ENCODE measurements around the gene LRRC25. TPM values are rescaled to one million over a fixed set of nuclear protein-coding genes. Genes with fewer than 3 reads are reported as not detected.

The LRRC25 gene
- total RNA-seq, 1 experiment from 2014 or later: 0.12 TPM

DNA sequence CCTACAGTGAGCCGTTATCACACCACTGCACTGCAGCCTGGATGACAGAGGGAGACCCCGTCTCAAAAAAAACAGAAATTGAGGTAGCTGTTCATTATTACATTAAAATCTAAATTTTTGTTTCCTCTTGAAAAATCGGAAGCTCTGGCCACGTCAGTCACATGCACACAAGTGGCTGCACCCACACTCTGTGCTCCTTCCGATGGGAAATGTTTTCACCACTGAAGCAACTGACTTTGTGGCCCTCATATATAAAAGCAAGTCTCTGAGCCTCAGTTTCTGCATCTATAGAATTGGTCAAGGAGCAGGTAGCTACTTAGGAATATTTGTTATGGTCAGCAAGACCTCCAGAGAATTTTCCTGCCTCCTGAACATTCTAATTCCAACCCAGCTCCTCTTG is 4.5 kb downstream of the LRRC25 start (continued):
- TF ChIP-seq ZFX (IDR thresholded peaks at IDR 0.05) (no peak), CBX3 (IDR thresholded peaks at IDR 0.05; ENCODE audit: low read depth) (no peak), FOSL1 (IDR thresholded peaks at IDR 0.05; ENCODE audit: low read depth) (no peak), POLR2A (IDR thresholded peaks at IDR 0.05; ENCODE audit: borderline replicate concordance, extremely low read depth, insufficient read depth, insufficient read length) (no peak), EZH2 (IDR thresholded peaks at IDR 0.05) (no peak), YY1 (IDR thresholded peaks at IDR 0.05; ENCODE audit: extremely low read depth, insufficient replicate concordance, low read depth, low read length) (no peak)
- TF ChIP-seq, protein P1, sequence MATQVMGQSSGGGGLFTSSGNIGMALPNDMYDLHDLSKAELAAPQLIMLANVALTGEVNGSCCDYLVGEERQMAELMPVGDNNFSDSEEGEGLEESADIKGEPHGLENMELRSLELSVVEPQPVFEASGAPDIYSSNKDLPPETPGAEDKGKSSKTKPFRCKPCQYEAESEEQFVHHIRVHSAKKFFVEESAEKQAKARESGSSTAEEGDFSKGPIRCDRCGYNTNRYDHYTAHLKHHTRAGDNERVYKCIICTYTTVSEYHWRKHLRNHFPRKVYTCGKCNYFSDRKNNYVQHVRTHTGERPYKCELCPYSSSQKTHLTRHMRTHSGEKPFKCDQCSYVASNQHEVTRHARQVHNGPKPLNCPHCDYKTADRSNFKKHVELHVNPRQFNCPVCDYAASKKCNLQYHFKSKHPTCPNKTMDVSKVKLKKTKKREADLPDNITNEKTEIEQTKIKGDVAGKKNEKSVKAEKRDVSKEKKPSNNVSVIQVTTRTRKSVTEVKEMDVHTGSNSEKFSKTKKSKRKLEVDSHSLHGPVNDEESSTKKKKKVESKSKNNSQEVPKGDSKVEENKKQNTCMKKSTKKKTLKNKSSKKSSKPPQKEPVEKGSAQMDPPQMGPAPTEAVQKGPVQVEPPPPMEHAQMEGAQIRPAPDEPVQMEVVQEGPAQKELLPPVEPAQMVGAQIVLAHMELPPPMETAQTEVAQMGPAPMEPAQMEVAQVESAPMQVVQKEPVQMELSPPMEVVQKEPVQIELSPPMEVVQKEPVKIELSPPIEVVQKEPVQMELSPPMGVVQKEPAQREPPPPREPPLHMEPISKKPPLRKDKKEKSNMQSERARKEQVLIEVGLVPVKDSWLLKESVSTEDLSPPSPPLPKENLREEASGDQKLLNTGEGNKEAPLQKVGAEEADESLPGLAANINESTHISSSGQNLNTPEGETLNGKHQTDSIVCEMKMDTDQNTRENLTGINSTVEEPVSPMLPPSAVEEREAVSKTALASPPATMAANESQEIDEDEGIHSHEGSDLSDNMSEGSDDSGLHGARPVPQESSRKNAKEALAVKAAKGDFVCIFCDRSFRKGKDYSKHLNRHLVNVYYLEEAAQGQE (IDR thresholded peaks at IDR 0.05; ENCODE audit: low read depth): no peak

DNA sequence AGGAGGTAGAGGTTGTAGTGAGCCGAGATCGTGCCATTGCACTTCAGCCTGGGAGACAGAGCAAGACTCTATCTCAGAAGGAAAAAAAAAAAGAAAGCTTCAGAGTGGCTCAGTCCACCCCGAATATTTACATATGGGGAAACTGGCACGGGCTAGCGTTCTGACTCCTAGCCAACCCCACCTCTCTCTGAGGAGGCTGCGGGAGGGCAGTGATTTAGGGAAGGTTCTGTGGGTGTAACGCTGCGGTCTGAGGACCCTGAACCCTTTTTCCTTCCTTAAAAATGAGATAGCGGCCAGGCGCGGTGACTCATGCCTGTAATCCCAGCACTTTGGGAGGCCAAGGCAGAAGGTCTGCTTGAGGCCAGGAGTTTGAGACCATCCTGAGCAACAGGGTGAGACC is 5.0 kb downstream of the LRRC25 start:
- ChIA-PET CTCF (interaction anchor here (0.8 to 1.3 kb wide), 2 partner anchors 19 to 42 kb away, joined by 3 read pairs; no protein-coding TSS in a partner anchor), RAD21 (ENCODE audit: low non-redundant PET in 1 of 2, low total read pairs in 2 of 2, uncharacterized antibody in 2 of 2, unreplicated experiment in 2 of 2) (no interaction called here), POLR2A (interaction anchor here (5.7 kb wide), 1 partner anchor 12 kb away, joined by 46 read pairs; no protein-coding TSS in a partner anchor)
- Histone ChIP-seq H2AFZ (ENCODE audit: low read depth, low read length, poor library complexity, severe bottlenecking) (no peak overlapping the region), H4K20me1 (ENCODE audit: insufficient read depth) (no peaks in the 10 kb centered on the region), H3K9me3 (ENCODE audit: control insufficient read depth in 1 of 2, insufficient read depth in 1 of 2, low read depth in 1 of 2, low read length in 2 of 2) (no peaks in the 10 kb centered on the region), H3K4me1 (ENCODE audit: control insufficient read depth in 1 of 2, insufficient read depth in 2 of 2, low read length in 2 of 2) (peaks cover 12 to 41% of the 10 kb centered on the region in 2 experiments; a peak in 3 of 4 replicates), H3K4me3 (replicated peaks in 1 of 2; ENCODE audit: low read depth in 1 of 2, low read length in 2 of 2) (no peak overlapping the region), H3K27ac (ENCODE audit: low read depth, low read length) (no peak overlapping the region), H3K4me2 (ENCODE audit: low read length) (no peak overlapping the region), H3K9me2 (ENCODE audit: insufficient read depth) (no peaks in the 10 kb centered on the region), H3K79me2 (ENCODE audit: insufficient read depth, low read length) (peaks cover 2% of the 10 kb centered on the region), H3K27me3 (ENCODE audit: insufficient read depth, low read length) (no peaks in the 10 kb centered on the region), H3K9ac (ENCODE audit: low read length) (no peak overlapping the region), H3K36me3 (ENCODE audit: control insufficient read depth in 1 of 2, insufficient read depth in 2 of 2, low read length in 2 of 2) (peaks cover 0 to 6% of the 10 kb centered on the region in 2 experiments; a peak in 1 of 4 replicates)
- TF ChIP-seq EZH2phosphoT487 (IDR thresholded peaks at IDR 0.05; ENCODE audit: borderline replicate concordance): no peak
- TF ChIP-seq, protein P2, sequence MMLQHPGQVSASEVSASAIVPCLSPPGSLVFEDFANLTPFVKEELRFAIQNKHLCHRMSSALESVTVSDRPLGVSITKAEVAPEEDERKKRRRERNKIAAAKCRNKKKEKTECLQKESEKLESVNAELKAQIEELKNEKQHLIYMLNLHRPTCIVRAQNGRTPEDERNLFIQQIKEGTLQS (IDR thresholded peaks at IDR 0.05): no peak
- no peak for TF ChIP-seq ELF1 (IDR thresholded peaks at IDR 0.05; ENCODE audit: borderline replicate concordance, low read depth)
- TF ChIP-seq SRF (IDR thresholded peaks at IDR 0.05; ENCODE audit: low read depth): no peak
- TF ChIP-seq EGR1 (IDR thresholded peaks at IDR 0.05; ENCODE audit: low read depth): no peak
- no peak for TF ChIP-seq POLR2A (IDR thresholded peaks at IDR 0.05; ENCODE audit: borderline replicate concordance, extremely low read depth, insufficient read depth, insufficient read length)
- no peak for TF ChIP-seq EZH2 (IDR thresholded peaks at IDR 0.05)
- TF ChIP-seq SP1 (IDR thresholded peaks at IDR 0.05; ENCODE audit: low read depth): no peak
- no peak for TF ChIP-seq ZFX (IDR thresholded peaks at IDR 0.05)
- no peak for TF ChIP-seq CEBPB (IDR thresholded peaks at IDR 0.05; ENCODE audit: low read depth)
- TF ChIP-seq JUND (IDR thresholded peaks at IDR 0.05): no peak
- no peak for TF ChIP-seq TCF7L2 (IDR thresholded peaks at IDR 0.05; ENCODE audit: borderline replicate concordance, extremely low read depth, insufficient read depth, insufficient read length)
- no TSS peak for BruUV-seq (replicated peaks)
- intact Hi-C loops (cut with micrococcal nuclease): no loop called here
- DNase-seq (ENCODE audit: low read depth, low spot score) (no peak), ATAC-seq (no peak)
